ENCODE measurements around the gene GALNT7.

Gene GALNT7

DNA sequence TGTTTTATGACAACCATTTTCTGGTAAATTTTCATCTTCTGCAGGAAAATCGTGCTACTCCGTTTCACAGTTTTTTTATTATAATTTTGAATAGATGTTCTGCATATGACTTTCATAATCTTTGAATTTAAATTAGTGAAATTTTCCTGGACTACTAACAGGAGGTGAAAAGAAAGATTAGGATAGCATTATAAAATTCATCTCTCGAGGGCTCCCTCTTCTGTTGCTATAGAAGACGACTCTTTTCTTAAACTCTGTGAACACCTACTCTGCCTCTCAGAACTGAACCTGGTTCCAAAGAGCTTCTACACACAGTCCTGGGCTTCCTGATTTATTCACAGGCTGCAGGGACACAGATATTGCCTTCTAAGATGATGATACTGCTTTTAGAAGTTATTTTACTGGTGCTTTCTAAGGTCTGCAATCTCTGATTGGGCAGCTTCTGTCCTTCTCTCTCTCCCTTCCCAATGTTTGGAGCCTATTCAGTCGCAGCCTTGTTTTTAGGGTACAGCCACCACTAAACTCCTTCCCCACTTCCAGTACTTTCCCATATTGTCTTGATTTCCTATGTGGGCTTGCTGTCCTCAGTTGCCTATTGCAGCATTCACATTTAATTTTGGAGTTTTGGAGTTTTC, 192.1 kb downstream of the GALNT7 start (continued):
- TF ChIP-seq ZBTB1 (tag by site-specific recombination; IDR thresholded peaks at IDR 0.05) = no peak
- TF ChIP-seq, protein P1, sequence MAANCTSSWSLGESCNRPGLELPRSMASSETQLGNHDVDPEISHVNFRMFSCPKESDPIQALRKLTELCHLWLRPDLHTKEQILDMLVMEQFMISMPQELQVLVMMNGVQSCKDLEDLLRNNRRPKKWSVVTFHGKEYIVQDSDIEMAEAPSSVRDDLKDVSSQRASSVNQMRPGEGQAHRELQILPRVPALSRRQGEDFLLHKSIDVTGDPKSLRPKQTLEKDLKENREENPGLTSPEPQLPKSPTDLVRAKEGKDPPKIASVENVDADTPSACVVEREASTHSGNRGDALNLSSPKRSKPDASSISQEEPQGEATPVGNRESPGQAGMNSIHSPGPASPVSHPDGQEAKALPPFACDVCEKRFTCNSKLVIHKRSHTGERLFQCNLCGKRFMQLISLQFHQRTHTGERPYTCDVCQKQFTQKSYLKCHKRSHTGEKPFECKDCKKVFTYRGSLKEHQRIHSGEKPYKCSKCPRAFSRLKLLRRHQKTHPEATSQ (tag by site-specific recombination; IDR thresholded peaks at IDR 0.05) = no peak

- Histone ChIP-seq H3K4me1 (ENCODE audit: control insufficient read depth, insufficient read depth, low read length) (no peaks in the 10 kb centered on the region), H3K9me3 (ENCODE audit: control insufficient read depth, insufficient read depth, low read depth, low read length) (no peaks in the 10 kb centered on the region), H3K36me3 (ENCODE audit: control insufficient read depth in 2 of 2, insufficient read depth in 1 of 2, low read length in 2 of 2) (no peaks in the 10 kb centered on the region), H3K27ac (ENCODE audit: extremely low read depth, low read depth, low read length) (no peak overlapping the region), H3K4me3 (ENCODE audit: low read depth, low read length) (no peak overlapping the region)
- ChIA-PET CTCF (no interaction called here), POLR2A (no interaction called here)
- no peak for TF ChIP-seq ZNF175 (tag by site-specific recombination; IDR thresholded peaks at IDR 0.05)
- TF ChIP-seq RBAK (tag by site-specific recombination; IDR thresholded peaks at IDR 0.05) = no peak
- no peak for TF ChIP-seq ZNF239 (tag by site-specific recombination; IDR thresholded peaks at IDR 0.05)
- TF ChIP-seq ZNF23 (tag by site-specific recombination; IDR thresholded peaks at IDR 0.05; ENCODE audit: borderline replicate concordance) = no peak
These were observed 194.1 kb downstream of the GALNT7 start for GRCh38 chr4:173362666-173363065.

- Histone ChIP-seq H3K36me3 (ENCODE audit: control insufficient read depth in 2 of 2, insufficient read depth in 1 of 2, low read length in 2 of 2) (no peaks in the 10 kb centered on the region), H3K27ac (ENCODE audit: extremely low read depth, low read depth, low read length) (no peak overlapping the region), H3K4me1 (ENCODE audit: control insufficient read depth, insufficient read depth, low read length) (no peaks in the 10 kb centered on the region), H3K9me3 (ENCODE audit: control insufficient read depth, insufficient read depth, low read depth, low read length) (no peaks in the 10 kb centered on the region), H3K4me3 (ENCODE audit: low read depth, low read length) (no peak overlapping the region)
- ChIA-PET POLR2A (interaction anchor here (1.3 kb wide), 1 partner anchor 31 kb away, joined by 4 read pairs; the partner anchor contains the start of gene HMGB2), CTCF (no interaction called here)
- TF ChIP-seq ZNF600 (tag by site-specific recombination; IDR thresholded peaks at IDR 0.05) (0 out of 2 replicates have a peak, but pooled peaks have one; percentile 44), ZNF174 (tag by site-specific recombination; IDR thresholded peaks at IDR 0.05) (no peak)
These were observed 196.9 kb downstream of the GALNT7 start for GRCh38 chr4:173365359-173365996.

- TF ChIP-seq SCRT2 (tag by site-specific recombination; IDR thresholded peaks at IDR 0.05) (peak; percentile 75), WT1 (tag by site-specific recombination; IDR thresholded peaks at IDR 0.05) (no peak)
- Histone ChIP-seq H3K4me3 (ENCODE audit: low read depth, low read length) (no peak overlapping the region), H3K4me1 (ENCODE audit: control insufficient read depth, insufficient read depth, low read length) (no peaks in the 10 kb centered on the region), H3K9me3 (ENCODE audit: control insufficient read depth, insufficient read depth, low read depth, low read length) (no peaks in the 10 kb centered on the region), H3K27ac (ENCODE audit: extremely low read depth, low read depth, low read length) (no peak overlapping the region), H3K36me3 (ENCODE audit: control insufficient read depth in 2 of 2, insufficient read depth in 1 of 2, low read length in 2 of 2) (no peaks in the 10 kb centered on the region)
- ChIA-PET POLR2A (interaction anchor here (1.1 to 1.3 kb wide), 2 partner anchors 12 to 33 kb away, joined by 3 to 5 read pairs; partner anchors contain the start of gene HMGB2), CTCF (interaction anchor here (0.6 to 1.0 kb wide), 3 partner anchors 53 to 185 kb away, joined by 3 read pairs; no protein-coding TSS in a partner anchor)
These were observed 198.7 kb downstream of the GALNT7 start for GRCh38 chr4:173367285-173367684.

- Histone ChIP-seq H3K9me3 (ENCODE audit: control insufficient read depth, insufficient read depth, low read depth, low read length) (no peaks in the 10 kb centered on the region), H3K4me3 (ENCODE audit: low read depth, low read length) (no peak overlapping the region), H3K27ac (ENCODE audit: extremely low read depth, low read depth, low read length) (no peak overlapping the region), H3K36me3 (ENCODE audit: control insufficient read depth in 2 of 2, insufficient read depth in 1 of 2, low read length in 2 of 2) (no peaks in the 10 kb centered on the region), H3K4me1 (ENCODE audit: control insufficient read depth, insufficient read depth, low read length) (no peaks in the 10 kb centered on the region)
- TF ChIP-seq, protein P2, sequence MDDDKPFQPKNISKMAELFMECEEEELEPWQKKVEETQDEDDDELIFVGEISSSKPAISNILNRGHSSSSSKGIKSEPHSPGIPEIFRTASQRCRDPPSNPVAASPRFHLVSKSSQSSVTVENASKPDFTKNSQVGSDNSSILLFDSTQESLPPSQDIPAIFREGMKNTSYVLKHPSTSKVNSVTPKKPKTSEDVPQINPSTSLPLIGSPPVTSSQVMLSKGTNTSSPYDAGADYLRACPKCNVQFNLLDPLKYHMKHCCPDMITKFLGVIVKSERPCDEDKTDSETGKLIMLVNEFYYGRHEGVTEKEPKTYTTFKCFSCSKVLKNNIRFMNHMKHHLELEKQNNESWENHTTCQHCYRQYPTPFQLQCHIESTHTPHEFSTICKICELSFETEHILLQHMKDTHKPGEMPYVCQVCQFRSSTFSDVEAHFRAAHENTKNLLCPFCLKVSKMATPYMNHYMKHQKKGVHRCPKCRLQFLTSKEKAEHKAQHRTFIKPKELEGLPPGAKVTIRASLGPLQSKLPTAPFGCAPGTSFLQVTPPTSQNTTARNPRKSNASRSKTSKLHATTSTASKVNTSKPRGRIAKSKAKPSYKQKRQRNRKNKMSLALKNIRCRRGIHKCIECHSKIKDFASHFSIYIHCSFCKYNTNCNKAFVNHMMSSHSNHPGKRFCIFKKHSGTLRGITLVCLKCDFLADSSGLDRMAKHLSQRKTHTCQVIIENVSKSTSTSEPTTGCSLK (tag by site-specific recombination; IDR thresholded peaks at IDR 0.05) = no peak
- TF ChIP-seq PRDM1 (tag by site-specific recombination; IDR thresholded peaks at IDR 0.05) = 0 out of 2 replicates have a peak, but pooled peaks have one; percentile 24
- TF ChIP-seq ZNF514 (tag by site-specific recombination; IDR thresholded peaks at IDR 0.05) = no peak
- POLR2A ChIA-PET = interaction anchor here (1.1 to 1.3 kb wide), 2 partner anchors 13 to 33 kb away, joined by 3 to 5 read pairs; partner anchors contain the start of gene HMGB2
- CTCF ChIA-PET = interaction anchor here (0.6 to 1.0 kb wide), 3 partner anchors 53 to 186 kb away, joined by 3 read pairs; no protein-coding TSS in a partner anchor
These were observed 199.3 kb downstream of the GALNT7 start for GRCh38 chr4:173367946-173368345.
